ENCODE data around the gene ERV3-1. TPM values are rescaled to one million over a fixed set of nuclear protein-coding genes. Genes with fewer than 3 reads are reported as not detected.
A peak's percentile ranks its signal among the peaks of the same experiment; 100 is the strongest.
"Not testable (repeated sequence)": the region's sequence is repeated elsewhere in the genome, so short reads cannot be mapped to it uniquely, and the experiment has no call there.

The ERV3-1 gene
- polyA plus RNA-seq (2014; cell fraction: cytosol; rRNA removed) = 8.6 and 12.4 TPM in 2 replicates
- 58.9 and 84.1 TPM in 2 replicates for polyA plus RNA-seq (2014; cell fraction: nucleus; rRNA removed)

GRCh38 chr7:65006094-65006992, at the start of gene ERV3-1:
Gene ERV3-1 (minus strand): TSS chr7:65006687. CDS start chr7:64993026, 13,661 bp downstream.
- peak; percentile 99 for DNase-seq (ENCODE audit: low spot score)

GRCh38 chr7:65055786-65056185, 49.3 kb upstream of the ERV3-1 start:
- DNase-seq (ENCODE audit: low spot score) = not testable (repeated sequence)

GRCh38 chr7:65054466-65054994, 48.0 kb upstream of the ERV3-1 start:
- not testable (repeated sequence) for DNase-seq (ENCODE audit: low spot score)

GRCh38 chr7:65051654-65052053, 45.2 kb upstream of the ERV3-1 start:
- not testable (repeated sequence) for DNase-seq (ENCODE audit: low spot score)

GRCh38 chr7:65051139-65051538, 44.7 kb upstream of the ERV3-1 start:
- not testable (repeated sequence) for DNase-seq (ENCODE audit: low spot score)

- DNase-seq (ENCODE audit: low spot score) = not testable (repeated sequence)
Observed at GRCh38 chr7:65046329-65046728, 39.8 kb upstream of the ERV3-1 start.

- DNase-seq (ENCODE audit: low spot score) = not testable (repeated sequence)
Observed at GRCh38 chr7:65045589-65045988, 39.1 kb upstream of the ERV3-1 start.

- peak; percentile 50 for DNase-seq (ENCODE audit: low spot score)
Observed at GRCh38 chr7:65038767-65039166, 32.3 kb upstream of the ERV3-1 start.

GRCh38 chr7:65037740-65038688, 31.5 kb upstream of the ERV3-1 start:
- peak; percentile 87 for DNase-seq (ENCODE audit: low spot score)

GRCh38 chr7:65036526-65036925, 30.0 kb upstream of the ERV3-1 start:
- DNase-seq (ENCODE audit: low spot score) = not testable (repeated sequence)

- not testable (repeated sequence) for DNase-seq (ENCODE audit: low spot score)
Observed at GRCh38 chr7:65035469-65035868, 29.0 kb upstream of the ERV3-1 start.

GRCh38 chr7:65034120-65034782, 27.8 kb upstream of the ERV3-1 start:
- not testable (repeated sequence) for DNase-seq (ENCODE audit: low spot score)

- DNase-seq (ENCODE audit: low spot score) = not testable (repeated sequence)
Observed at GRCh38 chr7:65033391-65033790, 26.9 kb upstream of the ERV3-1 start.

GRCh38 chr7:65025023-65025422, 18.5 kb upstream of the ERV3-1 start:
- DNase-seq (ENCODE audit: low spot score) = not testable (repeated sequence)

- DNase-seq (ENCODE audit: low spot score) = not testable (repeated sequence)
Observed at GRCh38 chr7:65020978-65021377, 14.5 kb upstream of the ERV3-1 start.

- DNase-seq (ENCODE audit: low spot score) = not testable (repeated sequence)
Observed at GRCh38 chr7:65009881-65010280, 3.4 kb upstream of the ERV3-1 start.

GRCh38 chr7:65009394-65009793, 2.9 kb upstream of the ERV3-1 start:
- DNase-seq (ENCODE audit: low spot score) = not testable (repeated sequence)

GRCh38 chr7:65007036-65007435, 549 bp upstream of the ERV3-1 start:
- peak; percentile 74 for DNase-seq (ENCODE audit: low spot score)

GRCh38 chr7:65004575-65004974, 1.9 kb downstream of the ERV3-1 start:
- no peak for DNase-seq (ENCODE audit: low spot score)

- no peak for DNase-seq (ENCODE audit: low spot score)
Observed at GRCh38 chr7:65002972-65003585, 3.4 kb downstream of the ERV3-1 start.

Measured in SK-N-DZ (cell line).